Measurements from ENCODE around the gene METTL18. TPM values are rescaled to one million over a fixed set of nuclear protein-coding genes. Genes with fewer than 3 reads are reported as not detected.

Gene METTL18
- total RNA-seq, 1 donor from 2014 or later: 6.2 TPM

- H3K4me3 Mint-ChIP-seq (ENCODE audit: unreplicated experiment): no peak overlapping the region
- H3K9me3 Mint-ChIP-seq (ENCODE audit: unreplicated experiment): peaks cover 4% of the 10 kb centered on the region
- H3K4me1 Mint-ChIP-seq (ENCODE audit: unreplicated experiment): peaks cover 7% of the 10 kb centered on the region
- no peaks in the 10 kb centered on the region for H3K36me3 Mint-ChIP-seq (ENCODE audit: unreplicated experiment)
- no peak overlapping the region for H3K27ac Mint-ChIP-seq (ENCODE audit: unreplicated experiment)
- DNase-seq (ENCODE audit: extremely low spot score, unreplicated experiment): no peak
- no peak for TF ChIP-seq CTCF (IDR thresholded peaks at IDR 0.05)
- H3K27me3 Mint-ChIP-seq (ENCODE audit: unreplicated experiment): peaks cover 32% of the 10 kb centered on the region
Measured at GRCh38 chr1:169746550-169746949, 48.2 kb downstream of the METTL18 start.

GRCh38 chr1:169745015-169745861 lies 49.5 kb downstream of the METTL18 start:
- no peak overlapping the region for H3K4me3 Mint-ChIP-seq (ENCODE audit: unreplicated experiment)
- DNase-seq (ENCODE audit: extremely low spot score, unreplicated experiment): no peak
- no peaks in the 10 kb centered on the region for H3K36me3 Mint-ChIP-seq (ENCODE audit: unreplicated experiment)
- H3K9me3 Mint-ChIP-seq (ENCODE audit: unreplicated experiment): peaks cover 4% of the 10 kb centered on the region
- peaks cover 14% of the 10 kb centered on the region for H3K4me1 Mint-ChIP-seq (ENCODE audit: unreplicated experiment)
- TF ChIP-seq CTCF (IDR thresholded peaks at IDR 0.05): no peak
- H3K27me3 Mint-ChIP-seq (ENCODE audit: unreplicated experiment): peaks cover 33% of the 10 kb centered on the region
- H3K27ac Mint-ChIP-seq (ENCODE audit: unreplicated experiment): no peak overlapping the region

Other genes with a start within 250 kb of the METTL18 start
- not detected in 2 replicates for gene F5, start 208.4 kb downstream of the METTL18 start, total RNA-seq
- gene SELP, start 164.8 kb downstream of the METTL18 start, total RNA-seq: not detected in 2 replicates
- gene SELL, start 83.3 kb downstream of the METTL18 start, total RNA-seq: not detected in 2 replicates
- gene SELE, start 60.8 kb downstream of the METTL18 start, total RNA-seq: not detected in 2 replicates
- gene SCYL3, start 99.0 kb upstream of the METTL18 start, total RNA-seq: 8.0 and 9.2 TPM in 2 replicates

Measured in osteocyte (in vitro differentiated cells).